ENCODE data around the gene ADAM19. TPM values are rescaled to one million over a fixed set of nuclear protein-coding genes. Genes with fewer than 3 reads are reported as not detected.
A peak's percentile ranks its signal among the peaks of the same experiment; 100 is the strongest.

Gene ADAM19
- total RNA-seq, 1 donor from 2014 or later: 11.5 TPM

DNA sequence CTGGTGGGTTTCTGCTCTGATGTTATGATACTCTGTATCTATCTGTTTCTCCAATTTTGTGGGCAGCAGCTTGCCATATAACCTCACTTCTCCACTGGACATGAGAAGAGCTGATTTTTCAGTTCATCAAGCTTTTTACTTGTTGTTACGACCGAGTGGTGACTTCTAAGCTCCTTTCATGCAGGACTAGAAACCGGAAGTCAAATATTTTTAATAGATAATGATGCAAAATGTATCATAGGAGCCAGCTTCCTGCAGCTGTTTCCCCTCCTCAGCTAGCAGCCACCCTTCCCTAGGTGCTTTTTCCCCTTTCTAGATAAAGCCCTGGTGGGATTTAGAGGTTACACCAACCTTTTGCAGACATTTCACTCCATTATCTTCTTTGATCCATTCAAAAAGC, 17.0 kb upstream of the ADAM19 start:
- H3K4me1 Mint-ChIP-seq: peaks cover 20% of the 10 kb centered on the region
- peaks cover 5% of the 10 kb centered on the region for H3K27me3 Mint-ChIP-seq (ENCODE audit: insufficient read depth, low read depth)
- H3K27me3 ChIP-seq: no peaks in the 10 kb centered on the region
- no peaks in the 10 kb centered on the region for H3K36me3 ChIP-seq
- no peaks in the 10 kb centered on the region for H3K36me3 Mint-ChIP-seq
- peaks cover 8% of the 10 kb centered on the region for H3K4me1 ChIP-seq
- H3K4me2 ChIP-seq: no peak overlapping the region
- no peak overlapping the region for H3K27ac ChIP-seq
- no peaks in the 10 kb centered on the region for H3K9me3 ChIP-seq (ENCODE audit: low read depth)
- no peak overlapping the region for H3K27ac Mint-ChIP-seq
- H3K9ac ChIP-seq: no peak overlapping the region
- H2AFZ ChIP-seq (replicated peaks): peak overlapping the region; percentile 26
- H3K9me3 Mint-ChIP-seq: peaks cover 6% of the 10 kb centered on the region
- no peak for DNase-seq (ENCODE audit: low spot score)
- H3F3A ChIP-seq (ENCODE audit: low read depth): no peaks in the 10 kb centered on the region
- H4K20me1 ChIP-seq (ENCODE audit: low read depth): no peaks in the 10 kb centered on the region
- H3K4me3 ChIP-seq: no peak overlapping the region
- no peaks in the 10 kb centered on the region for H3K79me2 ChIP-seq (ENCODE audit: low read depth)
- TF ChIP-seq, protein P1, sequence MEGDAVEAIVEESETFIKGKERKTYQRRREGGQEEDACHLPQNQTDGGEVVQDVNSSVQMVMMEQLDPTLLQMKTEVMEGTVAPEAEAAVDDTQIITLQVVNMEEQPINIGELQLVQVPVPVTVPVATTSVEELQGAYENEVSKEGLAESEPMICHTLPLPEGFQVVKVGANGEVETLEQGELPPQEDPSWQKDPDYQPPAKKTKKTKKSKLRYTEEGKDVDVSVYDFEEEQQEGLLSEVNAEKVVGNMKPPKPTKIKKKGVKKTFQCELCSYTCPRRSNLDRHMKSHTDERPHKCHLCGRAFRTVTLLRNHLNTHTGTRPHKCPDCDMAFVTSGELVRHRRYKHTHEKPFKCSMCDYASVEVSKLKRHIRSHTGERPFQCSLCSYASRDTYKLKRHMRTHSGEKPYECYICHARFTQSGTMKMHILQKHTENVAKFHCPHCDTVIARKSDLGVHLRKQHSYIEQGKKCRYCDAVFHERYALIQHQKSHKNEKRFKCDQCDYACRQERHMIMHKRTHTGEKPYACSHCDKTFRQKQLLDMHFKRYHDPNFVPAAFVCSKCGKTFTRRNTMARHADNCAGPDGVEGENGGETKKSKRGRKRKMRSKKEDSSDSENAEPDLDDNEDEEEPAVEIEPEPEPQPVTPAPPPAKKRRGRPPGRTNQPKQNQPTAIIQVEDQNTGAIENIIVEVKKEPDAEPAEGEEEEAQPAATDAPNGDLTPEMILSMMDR (IDR thresholded peaks at IDR 0.05): no peak
- no peak for TF ChIP-seq EZH2phosphoT487 (IDR thresholded peaks at IDR 0.05)
- TF ChIP-seq EZH2 (IDR thresholded peaks at IDR 0.05): no peak
- no peak overlapping the region for H3K4me3 Mint-ChIP-seq

DNA sequence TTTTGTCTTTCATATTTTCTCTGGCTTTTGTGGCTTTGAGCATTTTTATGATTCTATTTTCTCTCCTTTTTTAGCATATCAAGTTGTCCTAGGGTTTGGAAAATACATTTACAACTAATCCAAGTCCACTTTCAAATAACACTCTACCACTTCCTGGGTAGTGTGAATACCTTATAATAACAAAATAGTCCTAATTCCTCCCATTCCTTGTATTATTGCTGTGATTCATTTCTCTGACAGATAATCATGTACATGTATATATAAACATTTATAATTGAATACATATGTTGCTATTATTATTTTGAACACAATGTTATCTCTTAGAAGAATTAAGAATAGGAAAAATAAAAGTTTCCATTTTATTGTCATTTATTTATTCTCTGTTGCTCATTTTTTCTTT, 14.9 kb upstream of the ADAM19 start:
- TF ChIP-seq EZH2 (IDR thresholded peaks at IDR 0.05) (no peak), EZH2phosphoT487 (IDR thresholded peaks at IDR 0.05) (no peak)
- TF ChIP-seq, protein P1 (IDR thresholded peaks at IDR 0.05): no peak
- Mint-ChIP-seq H3K27ac (no peak overlapping the region), H3K4me3 (no peak overlapping the region), H3K4me1 (peaks cover 24% of the 10 kb centered on the region), H3K36me3 (no peaks in the 10 kb centered on the region), H3K27me3 (ENCODE audit: insufficient read depth, low read depth) (peaks cover 3% of the 10 kb centered on the region), H3K9me3 (peaks cover 6% of the 10 kb centered on the region)
- H3K36me3 ChIP-seq: no peaks in the 10 kb centered on the region
- H3K79me2 ChIP-seq (ENCODE audit: low read depth): no peaks in the 10 kb centered on the region
- H4K20me1 ChIP-seq (ENCODE audit: low read depth): no peaks in the 10 kb centered on the region
- no peak overlapping the region for H2AFZ ChIP-seq (replicated peaks)
- no peak overlapping the region for H3K4me3 ChIP-seq
- H3K4me1 ChIP-seq: peaks cover 8% of the 10 kb centered on the region
- H3K9me3 ChIP-seq (ENCODE audit: low read depth): no peaks in the 10 kb centered on the region
- H3K27ac ChIP-seq: no peak overlapping the region
- no peak for DNase-seq (ENCODE audit: low spot score)
- H3K4me2 ChIP-seq: no peak overlapping the region
- H3K9ac ChIP-seq: no peak overlapping the region
- no peaks in the 10 kb centered on the region for H3K27me3 ChIP-seq
- no peaks in the 10 kb centered on the region for H3F3A ChIP-seq (ENCODE audit: low read depth)

DNA sequence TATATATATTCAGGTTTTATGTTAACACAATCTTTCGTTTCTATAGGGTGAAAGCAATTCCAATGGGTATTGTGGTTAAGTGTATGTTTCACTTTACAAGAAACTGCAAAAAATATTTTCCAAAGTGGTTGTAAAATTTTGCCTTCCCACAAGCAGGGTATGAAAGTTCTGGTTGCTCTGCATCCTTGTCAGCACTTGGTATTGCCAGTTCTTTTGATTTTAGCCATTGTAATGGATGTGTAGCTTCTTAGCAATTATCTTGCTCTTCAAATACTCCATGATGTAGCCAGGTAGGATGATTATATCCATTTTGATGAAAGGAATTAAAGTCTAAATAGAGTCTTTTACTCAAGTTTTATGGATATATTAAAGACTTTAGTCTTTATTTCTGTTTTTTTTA, 9.1 kb upstream of the ADAM19 start:
- Histone ChIP-seq H3K4me1 (peaks cover 9% of the 10 kb centered on the region), H2AFZ (replicated peaks) (no peak overlapping the region), H3K79me2 (ENCODE audit: low read depth) (no peaks in the 10 kb centered on the region), H3K4me2 (no peak overlapping the region), H3K9ac (no peak overlapping the region), H4K20me1 (ENCODE audit: low read depth) (no peaks in the 10 kb centered on the region), H3K27me3 (no peaks in the 10 kb centered on the region), H3K27ac (no peak overlapping the region), H3K4me3 (no peak overlapping the region), H3F3A (ENCODE audit: low read depth) (no peaks in the 10 kb centered on the region), H3K9me3 (ENCODE audit: low read depth) (no peaks in the 10 kb centered on the region), H3K36me3 (no peaks in the 10 kb centered on the region)
- Mint-ChIP-seq H3K36me3 (no peaks in the 10 kb centered on the region), H3K27me3 (ENCODE audit: insufficient read depth, low read depth) (peaks cover 3% of the 10 kb centered on the region), H3K9me3 (no peaks in the 10 kb centered on the region), H3K4me1 (peaks cover 14% of the 10 kb centered on the region), H3K27ac (no peak overlapping the region), H3K4me3 (no peak overlapping the region)
- DNase-seq (ENCODE audit: low spot score): no peak
- TF ChIP-seq EZH2 (IDR thresholded peaks at IDR 0.05) (no peak), EZH2phosphoT487 (IDR thresholded peaks at IDR 0.05) (no peak)
- TF ChIP-seq, protein P1 (IDR thresholded peaks at IDR 0.05): no peak
